Right atrium auricular region (tissue), 2 donors: Measurements from ENCODE around the gene RSU1. TPM values are rescaled to one million over a fixed set of nuclear protein-coding genes. Genes with fewer than 3 reads are reported as not detected.

ENCODE experiments used
- DNase-seq: peaks from one replicate; pipeline ENCODE4 v3.0.0-alpha.2; 2019; ENCODE audit warnings: low spot score
- H3K27ac ChIP-seq, 2 donors: fragments of 200-600 bp; sonication (generic); 1 replicate in 1 of 2; 2 replicates in 1 of 2; pipeline ENCODE4 v1.5.1; 2016 to 2019
- H3K27me3 ChIP-seq, 2 donors: fragments of 200-600 bp; sonication (generic); one replicate each; pipeline versions ENCODE4 v1.5.1 to v1.6.0; 2017 to 2019
- H3K36me3 ChIP-seq: fragments of 200-600 bp; sonication (generic); one replicate; pipeline ENCODE4 v1.5.1; 2016
- H3K4me1 ChIP-seq, 2 donors: fragments of 200-600 bp; sonication (generic); one replicate each; pipeline versions ENCODE4 v1.5.1 to v1.6.0; 2017 to 2019
- H3K4me3 ChIP-seq, 2 donors: fragments of 200-600 bp; sonication (generic); 1 replicate in 1 of 2; 2 replicates in 1 of 2; pipeline ENCODE4 v1.5.1; 2017 to 2019; ENCODE audit warnings: mild to moderate bottlenecking in 1 of 2, moderate library complexity in 1 of 2
- H3K9me3 ChIP-seq, 2 donors: fragments of 200-600 bp; sonication (generic); one replicate each; pipeline ENCODE4 v1.5.1; 2019
- CTCF ChIP-seq, 2 donors: fragments of 200-600 bp; sonication (generic); IDR thresholded peaks; one replicate each; pipeline ENCODE4 v1.5.1; 2019; ENCODE audit warnings: antibody characterized with exemption in 2 of 2
- total RNA-seq, 2 donors: library from RNA; depleted of rRNA; stranded (reverse); fragments of >200 nt; gene quantifications; one replicate each; pipeline ENCODE4 v1.1.0, GENCODE V29; 2016

Gene RSU1
- total RNA-seq, 2 donors from 2014 or later = 40.3 to 45.4 TPM

GRCh38 chr10:16652154-16652553 lies 165.1 kb downstream of the RSU1 start:
- Histone ChIP-seq H3K27ac (no peak overlapping the region), H3K4me1 (no peaks in the 10 kb centered on the region), H3K36me3 (no peaks in the 10 kb centered on the region), H3K4me3 (no peak overlapping the region), H3K9me3 (no peaks in the 10 kb centered on the region), H3K27me3 (no peaks in the 10 kb centered on the region)
- no peak for TF ChIP-seq CTCF (IDR thresholded peaks at IDR 0.05)
- no peak for DNase-seq

GRCh38 chr10:16649757-16650156 lies 167.5 kb downstream of the RSU1 start:
- no peak for TF ChIP-seq CTCF (IDR thresholded peaks at IDR 0.05)
- Histone ChIP-seq H3K4me3 (no peak overlapping the region), H3K27ac (no peak overlapping the region), H3K9me3 (no peaks in the 10 kb centered on the region), H3K36me3 (no peaks in the 10 kb centered on the region), H3K4me1 (no peaks in the 10 kb centered on the region), H3K27me3 (no peaks in the 10 kb centered on the region)
- DNase-seq = no peak

- Histone ChIP-seq H3K27ac (no peak overlapping the region), H3K27me3 (no peaks in the 10 kb centered on the region), H3K4me3 (no peak overlapping the region), H3K9me3 (no peaks in the 10 kb centered on the region), H3K4me1 (no peaks in the 10 kb centered on the region), H3K36me3 (no peaks in the 10 kb centered on the region)
- no peak for DNase-seq
- no peak for TF ChIP-seq CTCF (IDR thresholded peaks at IDR 0.05)
These were observed 168.9 kb downstream of the RSU1 start for GRCh38 chr10:16648366-16648765.

GRCh38 chr10:16646181-16647059 lies 170.8 kb downstream of the RSU1 start:
- DNase-seq = no peak
- H3K27ac ChIP-seq = no peak overlapping the region
- H3K36me3 ChIP-seq = no peaks in the 10 kb centered on the region
- H3K4me1 ChIP-seq = peaks cover 0 to 9% of the 10 kb centered on the region in 2 donors
- no peak for TF ChIP-seq CTCF (IDR thresholded peaks at IDR 0.05)
- H3K4me3 ChIP-seq = no peak overlapping the region
- H3K27me3 ChIP-seq = no peaks in the 10 kb centered on the region
- no peaks in the 10 kb centered on the region for H3K9me3 ChIP-seq

- Histone ChIP-seq H3K36me3 (no peaks in the 10 kb centered on the region), H3K27me3 (no peaks in the 10 kb centered on the region), H3K4me1 (peaks cover 0 to 19% of the 10 kb centered on the region in 2 donors), H3K27ac (no peak overlapping the region), H3K9me3 (no peaks in the 10 kb centered on the region), H3K4me3 (no peak overlapping the region)
- TF ChIP-seq CTCF (IDR thresholded peaks at IDR 0.05) = no peak
- DNase-seq = no peak
These were observed 173.1 kb downstream of the RSU1 start for GRCh38 chr10:16644146-16644545.
